Inflammatory macrophage treated with lipopolysaccharide for 1 hour (primary cell): ENCODE data around the gene GCNT4.

ENCODE experiments used
- DNase-seq, 2 donors: peaks; one replicate each; pipeline ENCODE4 v3.0.0-alpha.2; 2020 to 2022

GCNT4 gene

GRCh38 chr5:75012748-75013147, 39.6 kb downstream of the GCNT4 start:
- no peak for DNase-seq

GRCh38 chr5:75010838-75011237, 41.5 kb downstream of the GCNT4 start:
- DNase-seq, result no peak

- DNase-seq, result no peak
Observed at GRCh38 chr5:75009556-75010345, 42.6 kb downstream of the GCNT4 start.

GRCh38 chr5:75006865-75007822, 45.2 kb downstream of the GCNT4 start:
- no peak for DNase-seq

- DNase-seq, result no peak
Observed at GRCh38 chr5:75005561-75005960, 46.8 kb downstream of the GCNT4 start.
